ENCODE measurements around the gene TRIP4. TPM values are rescaled to one million over a fixed set of nuclear protein-coding genes. Genes with fewer than 3 reads are reported as not detected.

Gene TRIP4
- total and polyA plus RNA-seq, 2 of the 8 experiments (the other 6 are each of a cell fraction or from before 2014, with no cell fraction given) = 6.2 to 18.9 TPM

DNA sequence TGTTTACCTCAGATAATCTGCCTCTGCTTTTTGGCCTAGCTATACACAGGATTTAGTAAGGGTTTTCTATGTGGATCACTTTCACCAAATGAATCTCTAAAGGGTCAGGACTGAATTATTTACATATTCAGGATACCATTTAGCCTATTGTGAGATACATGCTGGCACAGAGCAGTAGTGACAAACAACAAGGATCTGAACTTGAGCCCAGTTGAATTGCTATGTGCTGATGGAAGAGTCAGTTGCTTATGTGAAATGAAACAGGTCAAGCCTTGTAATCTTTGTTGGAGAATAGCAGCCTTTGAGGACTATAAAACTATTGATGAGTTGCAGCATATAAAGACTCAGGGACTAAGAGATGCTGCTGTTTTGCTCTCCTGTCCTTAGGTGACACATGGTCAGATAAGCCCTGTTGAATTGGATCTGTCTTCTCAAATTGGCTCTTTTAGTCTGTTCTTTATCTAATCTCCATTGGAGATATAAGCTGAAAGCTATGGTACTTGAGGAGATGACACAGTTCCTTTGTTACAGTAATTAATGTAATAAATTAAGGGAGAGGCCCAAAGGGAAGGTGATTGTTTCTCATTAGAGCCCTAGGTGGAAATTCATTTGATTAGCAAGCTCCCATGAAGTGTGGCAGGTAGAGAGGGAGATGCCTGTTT is 103.1 kb downstream of the TRIP4 start:
- Histone ChIP-seq H3K79me2 (ENCODE audit: control insufficient read depth in 1 of 2, insufficient read depth in 2 of 2, low read length in 2 of 2) (peaks cover 0 to 51% of the 10 kb centered on the region in 2 experiments; a peak in 2 of 4 replicates), H2BK120ac (replicated peaks; ENCODE audit: low read depth, low read length) (no peak overlapping the region), H3K23ac (ENCODE audit: insufficient read length) (no peak overlapping the region), H3K27ac (ENCODE audit: low read depth, low read length) (no peak overlapping the region), H3K27me3 (replicated peaks in 1 of 4; ENCODE audit: control insufficient read depth in 3 of 4, extremely low read depth in 1 of 4, insufficient read depth in 3 of 4, low read length in 3 of 4) (no peaks in the 10 kb centered on the region), H4K8ac (ENCODE audit: extremely low read depth, insufficient read depth, low read length) (no peak overlapping the region), H3K36me3 (ENCODE audit: control insufficient read depth in 2 of 4, insufficient read depth in 4 of 4, low read length in 3 of 4) (no peaks in the 10 kb centered on the region), H2BK15ac (ENCODE audit: low read length) (no peak overlapping the region), H4K20me1 (replicated peaks in 1 of 2; ENCODE audit: control insufficient read depth in 1 of 2, insufficient read depth in 2 of 2, low read length in 2 of 2) (peaks cover 3 to 10% of the 10 kb centered on the region in 2 experiments), H3K4me2 (ENCODE audit: insufficient read depth in 1 of 2, low read depth in 2 of 2, low read length in 2 of 2) (no peak overlapping the region), H2BK12ac (ENCODE audit: low read depth, low read length) (no peak overlapping the region), H3K4me1 (replicated peaks in 1 of 4; ENCODE audit: control insufficient read depth in 3 of 4, insufficient read depth in 4 of 4, low read length in 3 of 4) (peaks cover 0 to 2% (median 0%) of the 10 kb centered on the region in 4 experiments; a peak in 1 of 7 replicates), H4K91ac (replicated peaks; ENCODE audit: insufficient read length, low read length) (no peak overlapping the region), H3K79me1 (ENCODE audit: low read depth, low read length) (peaks cover 4% of the 10 kb centered on the region; the same call in 1 of the 2 replicates), H3K9me3 (ENCODE audit: insufficient read depth in 2 of 2, low read depth in 1 of 2, low read length in 1 of 2) (no peaks in the 10 kb centered on the region), H3K14ac (ENCODE audit: insufficient read length) (no peak overlapping the region), H3K18ac (ENCODE audit: extremely low read depth, low read length) (no peak overlapping the region), H3K9ac (replicated peaks in 1 of 4; ENCODE audit: extremely low read depth in 1 of 4, low read depth in 3 of 4, low read length in 3 of 4) (no peak overlapping the region), H3K56ac (replicated peaks; ENCODE audit: insufficient read length, low read depth, low read length) (no peak overlapping the region), H3K23me2 (ENCODE audit: low read depth, low read length) (no peaks in the 10 kb centered on the region), H3K4ac (replicated peaks; ENCODE audit: insufficient read length, low read depth, low read length) (no peak overlapping the region), H4K5ac (ENCODE audit: insufficient read length, low read depth, low read length) (no peak overlapping the region), H2BK5ac (ENCODE audit: low read depth, low read length) (no peak overlapping the region), H2AK5ac (ENCODE audit: low read depth, low read length) (no peak overlapping the region), H2AFZ (ENCODE audit: low read length) (no peak overlapping the region), H3K4me3 (ENCODE audit: extremely low read depth in 1 of 4, insufficient read depth in 2 of 4, low read depth in 3 of 4, low read length in 4 of 4) (no peak overlapping the region), H2BK20ac (ENCODE audit: low read length) (no peak overlapping the region)
- ChIA-PET POLR2A (ENCODE audit: partially characterized antibody) (interaction anchor here (1.1 to 3.1 kb wide), 3 partner anchors 9 to 27 kb away, joined by 3 to 10 read pairs (median 4); no protein-coding TSS in a partner anchor), CTCF (ENCODE audit: partially characterized antibody) (interaction anchor here (0.8 to 1.0 kb wide), 2 partner anchors 10 to 24 kb away, joined by 3 to 4 read pairs; no protein-coding TSS in a partner anchor)
- DNase-seq (ENCODE audit: low read depth in 1 of 2, low spot score in 2 of 2) (no peak), FAIRE-seq (no peak)
- TF ChIP-seq, protein P1, sequence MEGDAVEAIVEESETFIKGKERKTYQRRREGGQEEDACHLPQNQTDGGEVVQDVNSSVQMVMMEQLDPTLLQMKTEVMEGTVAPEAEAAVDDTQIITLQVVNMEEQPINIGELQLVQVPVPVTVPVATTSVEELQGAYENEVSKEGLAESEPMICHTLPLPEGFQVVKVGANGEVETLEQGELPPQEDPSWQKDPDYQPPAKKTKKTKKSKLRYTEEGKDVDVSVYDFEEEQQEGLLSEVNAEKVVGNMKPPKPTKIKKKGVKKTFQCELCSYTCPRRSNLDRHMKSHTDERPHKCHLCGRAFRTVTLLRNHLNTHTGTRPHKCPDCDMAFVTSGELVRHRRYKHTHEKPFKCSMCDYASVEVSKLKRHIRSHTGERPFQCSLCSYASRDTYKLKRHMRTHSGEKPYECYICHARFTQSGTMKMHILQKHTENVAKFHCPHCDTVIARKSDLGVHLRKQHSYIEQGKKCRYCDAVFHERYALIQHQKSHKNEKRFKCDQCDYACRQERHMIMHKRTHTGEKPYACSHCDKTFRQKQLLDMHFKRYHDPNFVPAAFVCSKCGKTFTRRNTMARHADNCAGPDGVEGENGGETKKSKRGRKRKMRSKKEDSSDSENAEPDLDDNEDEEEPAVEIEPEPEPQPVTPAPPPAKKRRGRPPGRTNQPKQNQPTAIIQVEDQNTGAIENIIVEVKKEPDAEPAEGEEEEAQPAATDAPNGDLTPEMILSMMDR (IDR thresholded peaks at IDR 0.05; ENCODE audit: control extremely low read depth in 1 of 3, insufficient read depth in 1 of 3, low read depth in 1 of 3, low read length in 3 of 3) = no peak
- TF ChIP-seq CBX5 (IDR thresholded peaks at IDR 0.05; ENCODE audit: low read depth, low read length) = no peak
- TF ChIP-seq RAD21 (IDR thresholded peaks at IDR 0.05 in 1 of 2, conservative IDR thresholded peaks at IDR 0.05 in 1 of 2; ENCODE audit: low read depth in 2 of 2, low read length in 2 of 2) = no peak
- TF ChIP-seq FOSL1 (IDR thresholded peaks at IDR 0.05; ENCODE audit: insufficient read depth, low read depth, low read length) = no peak
- no peak for TF ChIP-seq RNF2 (IDR thresholded peaks at IDR 0.05; ENCODE audit: borderline replicate concordance, low read depth, low read length, missing control alignments, poor library complexity, severe bottlenecking)
- TF ChIP-seq SUZ12 (IDR thresholded peaks at IDR 0.05; ENCODE audit: low read length) = no peak
- no peak for TF ChIP-seq E2F6 (IDR thresholded peaks at IDR 0.05)
- TF ChIP-seq SP2 (IDR thresholded peaks at IDR 0.05; ENCODE audit: low read length) = no peak
- TF ChIP-seq KDM5A (IDR thresholded peaks at IDR 0.05; ENCODE audit: low read length) = no peak
